Activated CD4-positive, alpha-beta T cell treated with anti-CD3 and anti-CD28 coated beads, Interleukin-2, amount 10 ng/mL, durations not matched to agents 24 days and 14 days (primary cell): Measurements from ENCODE around the gene ABCC1. TPM values are rescaled to one million over a fixed set of nuclear protein-coding genes. Genes with fewer than 3 reads are reported as not detected.

Source experiments
- DNase-seq: peaks from one replicate; pipeline ENCODE4 v3.0.0; 2022
- H3K27ac Mint-ChIP-seq: one replicate; pipeline ENCODE4 v1.8.0; 2022; ENCODE audit warnings: mild to moderate bottlenecking, mixed read lengths
- H3K27me3 Mint-ChIP-seq: one replicate; pipeline ENCODE4 v1.8.0; 2022; ENCODE audit warnings: mixed read lengths
- H3K36me3 Mint-ChIP-seq: one replicate; pipeline ENCODE4 v1.8.0; 2022; ENCODE audit warnings: low read depth, mild to moderate bottlenecking, mixed read lengths
- H3K4me1 Mint-ChIP-seq: one replicate; pipeline ENCODE4 v1.8.0; 2021; ENCODE audit warnings: mixed read lengths
- H3K4me3 Mint-ChIP-seq: one replicate; pipeline ENCODE4 v1.8.0; 2022; ENCODE audit warnings: mild to moderate bottlenecking, moderate library complexity, mixed read lengths
- H3K9me3 Mint-ChIP-seq: one replicate; pipeline ENCODE4 v1.8.0; 2021; ENCODE audit warnings: mixed read lengths
- intact Hi-C: fragments of 100-400 bp; cut with micrococcal nuclease; formaldehyde crosslinking; loops from one replicate; pipeline ENCODE4 v1.15.1; 2023
- total RNA-seq: library from RNA; stranded (reverse); gene quantifications from 2 replicates; pipeline ENCODE4 v1.2.3, GENCODE V29; 2022

The ABCC1 gene
- total RNA-seq, 1 donor from 2014 or later: 92.2 TPM

DNA sequence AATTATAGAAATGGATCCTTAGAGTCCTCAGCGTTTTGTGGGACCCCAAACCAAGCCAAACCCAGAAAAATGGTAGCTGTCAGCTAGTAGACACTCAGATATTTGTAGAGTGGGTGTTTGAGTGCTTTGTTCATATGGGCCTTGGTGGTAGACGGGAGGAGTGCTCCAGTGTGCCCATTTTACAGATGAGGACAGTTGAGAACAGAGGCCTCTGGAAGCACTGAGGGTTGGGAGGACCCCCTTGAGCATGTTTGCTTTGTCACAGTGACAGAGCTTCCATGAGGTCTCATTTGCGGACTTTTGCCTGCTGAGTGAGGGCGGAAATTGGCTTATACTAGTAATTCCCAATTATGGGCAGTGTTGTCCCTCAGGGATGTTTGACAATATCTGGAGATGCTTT is 162.2 kb downstream of the ABCC1 start:
- DNase-seq: no peak
- intact Hi-C loops: no loop called here
- H3K9me3 Mint-ChIP-seq: no peaks in the 10 kb centered on the region
- H3K4me1 Mint-ChIP-seq: no peaks in the 10 kb centered on the region
- H3K4me3 Mint-ChIP-seq: no peak overlapping the region
- peaks cover 75% of the 10 kb centered on the region for H3K36me3 Mint-ChIP-seq
- H3K27me3 Mint-ChIP-seq: no peaks in the 10 kb centered on the region
- no peak overlapping the region for H3K27ac Mint-ChIP-seq

DNA sequence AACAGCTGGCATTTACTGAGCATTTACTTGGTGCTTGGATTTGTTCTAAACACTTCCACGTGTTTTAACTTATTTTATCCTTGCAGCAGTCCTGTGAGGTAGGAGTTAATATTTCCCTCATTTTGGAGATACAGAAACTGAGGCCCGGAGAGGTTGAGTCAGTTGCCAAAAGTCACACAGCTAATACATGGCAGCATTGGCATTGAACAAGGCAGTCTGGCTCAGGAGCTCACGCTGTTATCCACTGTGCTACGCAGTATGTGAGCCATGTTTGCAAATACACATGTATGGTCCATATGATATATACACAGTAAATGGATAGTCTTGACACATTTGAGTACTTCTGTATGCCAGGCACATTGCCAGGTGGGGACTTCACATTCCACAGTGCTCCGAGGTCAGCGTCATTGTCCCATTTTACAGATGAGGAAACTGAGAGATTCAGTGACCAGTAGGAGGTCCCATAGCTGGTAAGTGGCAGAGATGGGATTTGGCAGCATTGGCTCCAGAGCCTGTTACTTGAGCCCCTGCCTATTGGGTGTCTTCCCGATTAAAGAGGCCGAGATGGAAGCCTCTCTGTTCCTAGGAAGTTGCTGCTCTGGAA is 163.1 kb downstream of the ABCC1 start:
- Mint-ChIP-seq H3K4me1 (no peaks in the 10 kb centered on the region), H3K4me3 (no peak overlapping the region), H3K27ac (no peak overlapping the region), H3K36me3 (peaks cover 80% of the 10 kb centered on the region), H3K27me3 (no peaks in the 10 kb centered on the region), H3K9me3 (no peaks in the 10 kb centered on the region)
- intact Hi-C loops: no loop called here
- no peak for DNase-seq

DNA sequence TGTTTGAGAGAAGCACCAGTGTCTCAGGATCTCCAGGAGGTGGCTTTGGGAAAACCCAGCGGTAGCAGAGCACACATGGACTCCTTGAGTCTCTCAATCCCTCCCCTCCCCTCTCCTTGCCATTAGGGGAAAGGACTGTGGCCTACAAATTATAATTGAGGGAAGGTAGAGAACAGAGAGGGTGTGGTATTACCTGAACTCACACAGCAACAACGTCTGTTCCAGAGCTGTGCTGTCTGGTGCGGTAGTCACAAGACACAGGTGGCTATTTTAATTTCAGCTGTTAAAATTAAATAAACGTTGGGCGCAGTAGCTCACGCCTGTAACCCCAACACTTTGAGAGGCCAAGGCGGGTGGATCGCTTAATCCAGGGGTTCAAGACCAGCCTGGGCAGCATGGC is 163.7 kb downstream of the ABCC1 start:
- H3K27me3 Mint-ChIP-seq: no peaks in the 10 kb centered on the region
- intact Hi-C loops: no loop called here
- H3K27ac Mint-ChIP-seq: no peak overlapping the region
- H3K4me3 Mint-ChIP-seq: no peak overlapping the region
- H3K4me1 Mint-ChIP-seq: no peaks in the 10 kb centered on the region
- peaks cover 3% of the 10 kb centered on the region for H3K9me3 Mint-ChIP-seq
- no peak for DNase-seq
- peaks cover 83% of the 10 kb centered on the region for H3K36me3 Mint-ChIP-seq

DNA sequence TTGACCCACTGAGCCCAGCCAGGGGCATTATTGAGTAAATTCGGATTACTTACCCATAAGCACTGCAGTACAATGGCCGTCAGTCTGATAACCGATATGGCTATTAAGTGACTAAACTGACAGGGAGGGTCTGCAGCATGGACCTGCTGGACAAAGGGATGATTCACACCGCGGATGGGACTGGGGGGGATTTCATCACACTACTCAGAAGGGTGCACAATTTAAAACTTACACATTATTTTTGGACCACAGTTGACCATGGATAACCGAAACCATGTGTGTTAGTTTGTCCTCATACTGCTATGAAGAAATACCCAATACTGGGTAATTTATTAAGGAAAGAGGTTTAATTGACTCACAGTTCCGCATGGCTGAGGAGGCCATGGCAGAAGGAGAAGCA is 167.4 kb downstream of the ABCC1 start:
- Mint-ChIP-seq H3K4me3 (no peak overlapping the region), H3K4me1 (peaks cover 6% of the 10 kb centered on the region), H3K9me3 (peaks cover 8% of the 10 kb centered on the region), H3K36me3 (peaks cover 92% of the 10 kb centered on the region), H3K27me3 (no peaks in the 10 kb centered on the region), H3K27ac (no peak overlapping the region)
- no peak for DNase-seq
- intact Hi-C loops: no loop called here

DNA sequence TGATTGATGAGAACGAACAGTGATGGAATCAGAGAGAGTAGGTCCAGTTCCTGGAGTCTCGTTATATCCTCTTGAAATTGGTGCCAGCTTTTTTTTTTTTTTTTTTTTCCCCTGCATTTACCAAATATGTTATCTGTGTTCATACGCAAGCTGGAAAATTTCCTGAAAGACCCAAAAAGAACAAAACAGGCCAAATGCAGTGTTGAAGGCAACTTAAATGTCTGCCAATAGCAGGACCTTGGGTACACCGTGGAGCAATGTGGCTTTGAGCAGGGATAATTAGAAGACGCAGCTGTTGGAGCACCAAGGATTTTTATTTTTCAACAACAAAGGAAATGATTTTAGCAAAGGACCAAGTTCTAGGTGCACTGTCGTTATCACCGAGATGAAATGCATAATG is 168.9 kb downstream of the ABCC1 start:
- intact Hi-C loops: no loop called here
- Mint-ChIP-seq H3K27ac (no peak overlapping the region), H3K4me1 (peaks cover 6% of the 10 kb centered on the region), H3K27me3 (no peaks in the 10 kb centered on the region), H3K36me3 (peaks cover 93% of the 10 kb centered on the region), H3K4me3 (no peak overlapping the region), H3K9me3 (peaks cover 8% of the 10 kb centered on the region)
- DNase-seq: no peak

DNA sequence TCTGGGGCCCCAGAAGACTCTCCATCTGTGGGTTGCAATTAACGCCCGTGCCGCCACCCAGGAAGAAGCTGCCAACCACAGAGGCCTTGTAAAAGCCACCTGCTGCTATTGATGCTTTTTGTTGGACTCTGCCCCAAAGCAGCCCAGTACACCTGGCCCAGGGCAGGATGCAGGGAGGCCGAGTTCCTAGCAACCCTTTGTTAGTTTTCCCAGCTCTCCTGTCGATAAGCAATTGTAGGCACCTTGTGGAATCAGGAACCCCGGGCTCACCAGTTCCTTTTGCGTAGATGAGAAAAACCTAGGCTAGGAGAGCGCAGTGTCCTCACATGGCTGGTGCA is 170.6 kb downstream of the ABCC1 start:
- Mint-ChIP-seq H3K4me1 (peaks cover 6% of the 10 kb centered on the region), H3K4me3 (no peak overlapping the region), H3K27ac (no peak overlapping the region), H3K36me3 (peaks cover 94% of the 10 kb centered on the region), H3K9me3 (peaks cover 13% of the 10 kb centered on the region), H3K27me3 (no peaks in the 10 kb centered on the region)
- no peak for DNase-seq
- intact Hi-C loops: no loop called here

DNA sequence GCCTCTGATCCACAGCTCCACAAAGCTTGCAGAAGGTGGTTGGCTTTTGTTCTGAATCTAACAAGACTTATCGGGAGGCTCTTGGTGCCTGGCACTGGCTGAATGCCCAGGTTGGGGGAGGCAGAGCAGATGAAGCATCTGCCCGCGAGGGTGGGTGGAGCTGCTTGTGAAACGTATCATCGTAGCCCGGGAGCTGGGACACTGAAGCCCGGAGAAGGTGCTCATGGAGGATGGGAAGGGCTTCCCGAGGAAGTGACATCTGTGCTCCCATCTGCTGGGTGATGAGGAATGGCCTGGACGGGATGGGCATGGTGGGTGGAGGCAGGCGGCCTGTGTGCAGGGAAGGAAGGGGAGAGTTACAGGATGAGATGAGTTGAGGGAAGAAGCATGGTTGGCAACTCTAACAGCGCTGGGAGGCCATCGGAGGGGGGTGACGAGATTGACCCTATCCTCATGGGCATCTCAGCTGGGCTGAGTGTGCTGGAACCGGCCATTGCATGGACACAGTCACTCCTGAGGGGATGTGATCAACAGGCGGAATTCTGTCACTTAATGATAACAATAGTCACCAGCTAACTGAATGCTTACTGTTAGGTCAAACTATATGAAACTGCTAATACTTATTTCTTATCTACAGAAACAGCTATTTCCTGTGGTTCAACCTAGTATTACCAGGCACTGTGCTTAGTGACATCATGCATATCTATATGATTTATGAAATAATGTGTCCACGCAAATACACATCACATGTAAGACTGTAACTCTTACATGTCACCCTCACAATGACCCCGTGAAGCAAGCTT is 171.2 kb downstream of the ABCC1 start:
- intact Hi-C loops: no loop called here
- H3K4me3 Mint-ChIP-seq: no peak overlapping the region
- no peaks in the 10 kb centered on the region for H3K27me3 Mint-ChIP-seq
- no peak overlapping the region for H3K27ac Mint-ChIP-seq
- peaks cover 13% of the 10 kb centered on the region for H3K9me3 Mint-ChIP-seq
- H3K4me1 Mint-ChIP-seq: peaks cover 6% of the 10 kb centered on the region
- H3K36me3 Mint-ChIP-seq: peaks cover 93% of the 10 kb centered on the region
- DNase-seq: no peak

DNA sequence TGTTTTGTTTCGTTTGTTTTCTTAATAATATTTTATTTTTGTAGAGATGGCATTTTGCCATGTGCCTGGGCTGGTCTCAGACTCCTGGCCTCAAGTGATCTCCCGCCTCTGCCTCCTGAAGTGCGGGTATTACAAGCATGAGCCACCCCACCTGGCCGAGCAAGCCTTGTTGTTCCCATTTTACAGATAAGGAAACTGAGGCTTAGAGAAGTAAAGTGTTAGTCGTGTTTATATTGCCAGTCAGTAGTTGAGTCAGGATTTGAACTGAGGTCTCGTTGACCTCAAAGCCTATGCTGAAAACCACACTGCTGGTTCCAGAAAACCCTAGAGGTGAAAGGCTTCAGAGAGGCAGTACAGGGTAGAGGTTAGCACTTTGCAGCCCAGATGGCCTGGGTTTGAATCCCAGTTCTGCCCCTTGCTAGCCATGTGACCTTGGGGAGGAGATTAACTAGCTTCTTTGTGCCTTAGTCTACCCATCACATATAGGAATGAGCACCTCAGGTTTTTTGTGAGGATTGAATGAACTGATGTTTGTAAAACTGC is 171.8 kb downstream of the ABCC1 start:
- Mint-ChIP-seq H3K4me1 (peaks cover 6% of the 10 kb centered on the region), H3K4me3 (no peak overlapping the region), H3K27me3 (no peaks in the 10 kb centered on the region), H3K9me3 (peaks cover 13% of the 10 kb centered on the region), H3K36me3 (peaks cover 94% of the 10 kb centered on the region), H3K27ac (no peak overlapping the region)
- DNase-seq: no peak
- intact Hi-C loops: no loop called here

DNA sequence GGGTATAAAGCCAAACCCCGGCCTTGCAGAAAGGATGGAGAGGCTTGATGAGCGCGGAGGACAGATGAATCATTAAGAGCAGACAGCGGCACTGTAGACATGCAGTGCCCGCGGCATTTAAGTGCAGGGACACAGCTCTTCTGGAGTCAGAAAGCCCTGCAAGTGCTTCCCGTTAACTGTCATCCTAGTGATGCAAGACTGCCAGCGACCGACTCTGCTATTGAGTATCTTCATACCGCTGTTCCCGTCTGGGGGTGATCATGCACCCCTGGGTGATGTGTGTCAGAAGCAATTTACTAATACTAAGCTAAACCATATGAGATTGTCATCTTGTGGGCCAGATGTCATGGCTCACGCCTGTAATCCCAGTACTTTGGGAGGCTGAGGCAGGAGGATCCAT is 172.8 kb downstream of the ABCC1 start:
- intact Hi-C loops: no loop called here
- Mint-ChIP-seq H3K27ac (no peak overlapping the region), H3K27me3 (no peaks in the 10 kb centered on the region), H3K9me3 (peaks cover 13% of the 10 kb centered on the region), H3K4me3 (no peak overlapping the region), H3K4me1 (peaks cover 6% of the 10 kb centered on the region), H3K36me3 (peaks cover 92% of the 10 kb centered on the region)
- no peak for DNase-seq

DNA sequence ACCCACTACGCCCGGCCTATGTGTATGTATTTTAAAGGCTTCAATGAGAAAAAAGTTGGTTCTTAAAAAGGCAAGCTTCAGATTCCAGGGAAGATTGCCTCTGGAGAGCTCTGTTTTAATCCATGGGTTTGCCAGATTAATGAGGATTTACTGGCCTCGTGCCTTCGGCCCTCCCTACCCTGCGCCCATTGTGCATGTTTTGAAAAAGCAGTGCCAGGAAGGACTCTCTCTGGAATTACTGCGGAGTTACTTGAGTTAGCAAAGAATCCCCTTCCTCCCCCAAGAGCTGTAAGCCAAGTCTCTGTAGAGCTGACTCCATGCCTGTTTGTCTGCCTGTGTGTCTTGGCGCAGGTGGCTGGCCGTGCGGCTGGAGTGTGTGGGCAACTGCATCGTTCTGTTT is 175.0 kb downstream of the ABCC1 start:
- Mint-ChIP-seq H3K27me3 (no peaks in the 10 kb centered on the region), H3K9me3 (peaks cover 5% of the 10 kb centered on the region)

DNA sequence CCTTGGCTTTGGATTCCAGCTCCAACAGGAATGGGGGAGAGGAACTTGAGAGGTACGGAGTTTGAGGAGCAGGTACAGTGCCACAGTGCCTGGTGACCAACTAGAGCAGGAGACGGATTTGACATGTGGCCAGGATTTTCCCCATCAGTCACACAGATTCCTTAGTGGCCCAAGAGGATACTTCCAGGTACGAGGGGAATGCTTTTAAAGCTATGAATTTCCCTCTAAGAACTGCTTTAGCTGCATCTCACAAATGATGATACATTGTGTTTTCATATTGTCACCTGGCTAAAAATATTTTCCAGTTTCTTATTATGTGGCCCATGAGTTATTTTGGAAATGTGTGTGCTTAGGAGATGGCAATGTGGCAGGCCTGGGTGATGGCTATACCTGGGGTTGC is 175.6 kb downstream of the ABCC1 start:
- H3K9me3 Mint-ChIP-seq: peaks cover 5% of the 10 kb centered on the region
- no peak overlapping the region for H3K4me3 Mint-ChIP-seq
- no peak for DNase-seq
- H3K27ac Mint-ChIP-seq: no peak overlapping the region
- H3K36me3 Mint-ChIP-seq: peaks cover 77% of the 10 kb centered on the region
- no peaks in the 10 kb centered on the region for H3K27me3 Mint-ChIP-seq
- peaks cover 10% of the 10 kb centered on the region for H3K4me1 Mint-ChIP-seq
- intact Hi-C loops: loop anchor here (5.0 kb wide), 1 partner anchor 358 kb away; no protein-coding TSS in a partner anchor

More for the DNA sequence above, 175.0 kb downstream of the ABCC1 start:
- no peak overlapping the region for H3K27ac Mint-ChIP-seq
- H3K36me3 Mint-ChIP-seq: peaks cover 82% of the 10 kb centered on the region
- peaks cover 10% of the 10 kb centered on the region for H3K4me1 Mint-ChIP-seq
- intact Hi-C loops: no loop called here
- no peak overlapping the region for H3K4me3 Mint-ChIP-seq
- DNase-seq: no peak

DNA sequence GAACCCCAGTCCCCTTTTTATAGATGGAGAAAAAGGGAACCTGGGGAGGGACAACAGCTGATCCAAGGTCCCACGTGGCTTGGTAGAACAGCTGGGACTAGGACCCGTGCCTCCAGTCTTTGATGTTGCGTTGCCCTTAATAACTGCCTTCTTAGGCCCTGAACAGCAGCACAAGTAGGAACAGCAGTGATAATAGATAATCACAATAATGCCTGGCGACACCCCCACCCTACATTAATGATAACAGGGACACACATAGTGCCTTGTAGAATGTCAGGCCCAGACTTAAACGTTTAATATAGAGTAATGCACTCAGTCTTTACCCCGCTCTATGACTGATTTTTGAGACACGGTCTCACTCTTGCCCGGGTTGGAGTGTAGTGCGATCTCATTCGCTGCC is 177.5 kb downstream of the ABCC1 start:
- H3K4me3 Mint-ChIP-seq: no peak overlapping the region
- peaks cover 5% of the 10 kb centered on the region for H3K9me3 Mint-ChIP-seq
- no peaks in the 10 kb centered on the region for H3K27me3 Mint-ChIP-seq
- peaks cover 4% of the 10 kb centered on the region for H3K4me1 Mint-ChIP-seq
- intact Hi-C loops: loop anchor here (1.0 to 5.0 kb wide), 2 partner anchors 252 to 360 kb away; no protein-coding TSS in a partner anchor
- DNase-seq: no peak
- H3K36me3 Mint-ChIP-seq: peaks cover 68% of the 10 kb centered on the region
- H3K27ac Mint-ChIP-seq: peak overlapping the region; percentile 67

DNA sequence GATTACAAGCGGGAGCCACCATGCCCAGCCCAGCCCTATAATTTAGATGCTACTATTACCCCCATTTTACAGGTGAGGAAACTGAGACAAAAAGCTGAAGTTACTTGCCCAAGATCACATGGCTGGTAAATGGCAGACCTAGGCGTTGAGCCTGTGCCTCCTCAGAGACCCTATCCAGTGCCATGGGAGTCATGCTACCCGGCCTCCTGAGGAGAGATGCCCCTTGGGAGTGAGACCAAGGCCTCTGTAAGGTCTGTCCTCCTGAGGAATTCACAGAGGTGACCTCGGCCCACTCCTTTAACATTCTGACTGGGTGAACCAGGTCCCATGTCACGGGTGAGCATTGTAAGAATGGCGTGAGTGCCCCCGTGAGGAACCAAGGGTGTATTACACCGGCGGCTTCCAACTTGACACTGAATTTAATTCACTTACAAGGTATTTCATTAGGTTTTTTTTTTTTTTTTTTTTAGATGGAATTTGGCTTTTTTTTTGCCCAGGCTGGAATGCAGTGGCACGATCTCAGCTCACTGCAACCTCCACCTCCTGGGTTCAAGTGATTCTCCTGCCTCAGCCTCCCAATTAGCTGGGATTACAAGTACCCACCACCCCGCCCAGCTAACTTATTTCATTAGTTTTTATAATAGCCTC is 178.2 kb downstream of the ABCC1 start:
- H3K36me3 Mint-ChIP-seq: peaks cover 65% of the 10 kb centered on the region
- H3K27ac Mint-ChIP-seq: peak overlapping the region; percentile 67
- peak; percentile 91 for DNase-seq
- H3K4me1 Mint-ChIP-seq: peaks cover 4% of the 10 kb centered on the region
- peaks cover 5% of the 10 kb centered on the region for H3K9me3 Mint-ChIP-seq
- no peaks in the 10 kb centered on the region for H3K27me3 Mint-ChIP-seq
- intact Hi-C loops: loop anchor here (1.0 to 5.0 kb wide), 2 partner anchors 252 to 360 kb away; no protein-coding TSS in a partner anchor
- no peak overlapping the region for H3K4me3 Mint-ChIP-seq

DNA sequence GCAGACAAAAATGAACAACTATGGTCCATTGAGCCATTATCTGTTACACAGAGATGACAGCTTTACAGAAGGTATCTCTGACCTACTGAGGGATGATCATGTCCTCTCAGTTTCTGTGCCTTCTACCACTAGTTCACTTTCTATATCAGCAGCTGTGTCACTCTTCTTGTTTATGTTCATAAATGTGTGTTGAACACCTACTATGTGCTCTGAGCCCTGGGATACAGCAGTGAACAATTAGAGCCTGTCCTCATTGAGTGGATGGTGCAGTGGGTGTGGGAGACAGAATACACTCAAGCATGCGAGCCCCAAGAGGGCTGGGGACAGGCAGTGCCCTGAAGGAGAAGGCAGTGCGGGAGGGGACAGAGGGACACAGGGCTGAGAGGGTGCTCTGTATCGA is 181.8 kb downstream of the ABCC1 start:
- Mint-ChIP-seq H3K4me3 (no peak overlapping the region), H3K27me3 (no peaks in the 10 kb centered on the region), H3K4me1 (peaks cover 4% of the 10 kb centered on the region), H3K9me3 (no peaks in the 10 kb centered on the region), H3K36me3 (peaks cover 54% of the 10 kb centered on the region), H3K27ac (no peak overlapping the region)
- intact Hi-C loops: no loop called here
- DNase-seq: no peak
